Brain microvascular endothelial cell (primary cell): Measurements from ENCODE around the gene PBX1.
A peak's percentile ranks its signal among the peaks of the same experiment; 100 is the strongest.

Experiments used
- DNase-seq: peaks from one replicate; pipeline ENCODE4 v3.0.0-alpha.2; 2020
- H3K27ac ChIP-seq: fragments of 250-450 bp; sonication (Bioruptor Pico); 2 replicates; pipeline ENCODE4 v1.5.1; 2020; ENCODE audit warnings: mild to moderate bottlenecking, moderate library complexity
- H3K27me3 ChIP-seq: fragments of 250-450 bp; sonication (Bioruptor Pico); replicated peaks from 2 replicates; pipeline ENCODE4 v1.5.1; 2020; ENCODE audit warnings: mild to moderate bottlenecking
- H3K36me3 ChIP-seq: fragments of 250-450 bp; sonication (Bioruptor Pico); replicated peaks from 2 replicates; pipeline ENCODE4 v1.5.1; 2020; ENCODE audit warnings: mild to moderate bottlenecking
- H3K4me3 ChIP-seq: 2 replicates; pipeline ENCODE4 v1.5.1; 2011; ENCODE audit warnings: low read depth, mild to moderate bottlenecking, control low read depth, low read length, moderate library complexity
- CTCF ChIP-seq: IDR thresholded peaks from 2 replicates; pipeline ENCODE4 v1.5.1; 2011; ENCODE audit warnings: low read depth, mild to moderate bottlenecking, moderate library complexity, low read length, control low read depth, inconsistent platforms; ENCODE audit errors: missing control alignments
- in situ Hi-C: cut with HindIII; loops from 2 replicates; pipeline ENCODE4 v1.10.0; 2017; ENCODE audit warnings: low sequenced_read_pairs, low pct_ligation_motif_present

The PBX1 gene

GRCh38 chr1:164702664-164703063 is 143.7 kb downstream of the PBX1 start:
- Histone ChIP-seq H3K27me3 (no peaks in the 10 kb centered on the region), H3K36me3 (no peaks in the 10 kb centered on the region), H3K27ac (no peak overlapping the region), H3K4me3 (no peak overlapping the region)
- in situ Hi-C loops: no loop called here
- no peak for DNase-seq
- no peak for TF ChIP-seq CTCF

GRCh38 chr1:164703463-164703862 is 144.5 kb downstream of the PBX1 start:
- H3K4me3 ChIP-seq: no peak overlapping the region
- TF ChIP-seq CTCF: no peak
- DNase-seq: no peak
- in situ Hi-C loops: no loop called here
- H3K27me3 ChIP-seq: no peaks in the 10 kb centered on the region
- H3K27ac ChIP-seq: no peak overlapping the region
- H3K36me3 ChIP-seq: no peaks in the 10 kb centered on the region

GRCh38 chr1:164703960-164704411 is 145.0 kb downstream of the PBX1 start:
- in situ Hi-C loops: no loop called here
- Histone ChIP-seq H3K27ac (no peak overlapping the region), H3K27me3 (no peaks in the 10 kb centered on the region), H3K36me3 (no peaks in the 10 kb centered on the region), H3K4me3 (no peak overlapping the region)
- DNase-seq: no peak
- no peak for TF ChIP-seq CTCF

- DNase-seq: no peak
- H3K4me3 ChIP-seq: no peak overlapping the region
- in situ Hi-C loops: no loop called here
- H3K36me3 ChIP-seq: no peaks in the 10 kb centered on the region
- TF ChIP-seq CTCF: peak; percentile 58
- H3K27me3 ChIP-seq: no peaks in the 10 kb centered on the region
- H3K27ac ChIP-seq: no peak overlapping the region
These were observed 146.0 kb downstream of the PBX1 start for GRCh38 chr1:164704954-164705353.

- no peaks in the 10 kb centered on the region for H3K36me3 ChIP-seq
- peak overlapping the region; percentile 66 for H3K27ac ChIP-seq
- in situ Hi-C loops: no loop called here
- TF ChIP-seq CTCF: no peak
- no peak overlapping the region for H3K4me3 ChIP-seq
- no peak for DNase-seq
- H3K27me3 ChIP-seq: no peaks in the 10 kb centered on the region
These were observed 147.6 kb downstream of the PBX1 start for GRCh38 chr1:164706606-164706987.

GRCh38 chr1:164707868-164708331 is 148.9 kb downstream of the PBX1 start:
- no peak for TF ChIP-seq CTCF
- no peaks in the 10 kb centered on the region for H3K27me3 ChIP-seq
- H3K36me3 ChIP-seq: no peaks in the 10 kb centered on the region
- H3K27ac ChIP-seq: peak overlapping the region; percentile 66
- DNase-seq: peak; percentile 77
- H3K4me3 ChIP-seq: no peak overlapping the region
- in situ Hi-C loops: no loop called here
